Right lobe of liver (tissue), 4 donors: ENCODE data around the gene DHODH.

Experiments
- POLR2A ChIP-seq: fragments of 450-650 bp; IDR thresholded peaks from one replicate; pipeline ENCODE4 v1.6.1; 2017; ENCODE audit warnings: antibody characterized with exemption, mild to moderate bottlenecking
- TF ChIP-seq, protein P1 (sequence below), 4 donors: fragments of 200-600 bp in 3 of 4; fragments of 450-650 bp in 1 of 4; IDR thresholded peaks; one replicate each; pipeline versions ENCODE4 v1.5.1 to v1.8.0; 2016 to 2022; ENCODE audit warnings: antibody characterized with exemption in 4 of 4, mild to moderate bottlenecking in 2 of 4
- donor health status: DM: no; HTN: no; CAD: no.
- donor health status: DM: no; HTN: no; CAD: no.
- donor health status: DM: no; HTN: yes; CAD: no.

DNA sequence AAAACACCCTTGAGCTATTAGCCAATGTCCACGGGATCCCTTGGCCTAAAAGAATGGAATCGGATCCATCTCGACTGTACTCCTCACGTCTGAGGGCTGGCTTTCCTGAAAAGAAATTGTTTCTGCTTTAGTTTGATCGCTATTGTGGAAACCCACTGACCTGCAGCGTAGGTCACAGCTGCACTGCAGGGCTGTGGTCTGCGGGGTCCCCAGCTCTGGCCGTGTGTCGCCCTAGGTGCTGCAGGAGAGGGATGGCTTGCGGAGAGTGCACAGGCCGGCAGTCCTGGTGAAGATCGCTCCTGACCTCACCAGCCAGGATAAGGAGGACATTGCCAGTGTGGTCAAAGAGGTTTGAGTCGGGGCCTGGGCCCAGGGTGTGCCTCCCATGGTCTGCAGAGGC, 13.6 kb downstream of the DHODH start:
- TF ChIP-seq, protein P1, sequence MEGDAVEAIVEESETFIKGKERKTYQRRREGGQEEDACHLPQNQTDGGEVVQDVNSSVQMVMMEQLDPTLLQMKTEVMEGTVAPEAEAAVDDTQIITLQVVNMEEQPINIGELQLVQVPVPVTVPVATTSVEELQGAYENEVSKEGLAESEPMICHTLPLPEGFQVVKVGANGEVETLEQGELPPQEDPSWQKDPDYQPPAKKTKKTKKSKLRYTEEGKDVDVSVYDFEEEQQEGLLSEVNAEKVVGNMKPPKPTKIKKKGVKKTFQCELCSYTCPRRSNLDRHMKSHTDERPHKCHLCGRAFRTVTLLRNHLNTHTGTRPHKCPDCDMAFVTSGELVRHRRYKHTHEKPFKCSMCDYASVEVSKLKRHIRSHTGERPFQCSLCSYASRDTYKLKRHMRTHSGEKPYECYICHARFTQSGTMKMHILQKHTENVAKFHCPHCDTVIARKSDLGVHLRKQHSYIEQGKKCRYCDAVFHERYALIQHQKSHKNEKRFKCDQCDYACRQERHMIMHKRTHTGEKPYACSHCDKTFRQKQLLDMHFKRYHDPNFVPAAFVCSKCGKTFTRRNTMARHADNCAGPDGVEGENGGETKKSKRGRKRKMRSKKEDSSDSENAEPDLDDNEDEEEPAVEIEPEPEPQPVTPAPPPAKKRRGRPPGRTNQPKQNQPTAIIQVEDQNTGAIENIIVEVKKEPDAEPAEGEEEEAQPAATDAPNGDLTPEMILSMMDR (IDR thresholded peaks at IDR 0.05): no peak
- no peak for TF ChIP-seq POLR2A
